Esophagus squamous epithelium (tissue), 5 donors: ENCODE results near the gene PLAAT1. TPM values are rescaled to one million over a fixed set of nuclear protein-coding genes. Genes with fewer than 3 reads are reported as not detected.

Experiments used
- DNase-seq: peaks from one replicate; lab custom pipeline; 2025; lab: John Stamatoyannopoulos, UW
- H3K27ac ChIP-seq, 4 donors: fragments of 200-600 bp; sonication (generic); one replicate each; pipeline ENCODE4 v1.5.1; 2016 to 2019; ENCODE audit warnings: mild to moderate bottlenecking in 1 of 4
- H3K27me3 ChIP-seq, 4 donors: fragments of 200-600 bp; sonication (generic); 1 replicate in 3 of 4; 2 replicates in 1 of 4; pipeline versions ENCODE4 v1.5.1 to v1.6.0; 2017 to 2021; ENCODE audit warnings: antibody characterized with exemption in 1 of 4
- H3K36me3 ChIP-seq, 3 donors: fragments of 200-600 bp; sonication (generic); one replicate each; pipeline ENCODE4 v1.5.1; 2016 to 2019
- H3K4me1 ChIP-seq, 3 donors: fragments of 200-600 bp; sonication (generic); one replicate each; pipeline ENCODE4 v1.5.1; 2017 to 2019
- H3K4me3 ChIP-seq, 4 donors: fragments of 200-600 bp; sonication (generic); 1 replicate in 3 of 4; 2 replicates in 1 of 4; pipeline ENCODE4 v1.5.1; 2016 to 2019; ENCODE audit warnings: mild to moderate bottlenecking in 2 of 4, moderate library complexity in 1 of 4
- H3K9me3 ChIP-seq, 3 donors: fragments of 200-600 bp; sonication (generic); one replicate each; pipeline ENCODE4 v1.5.1; 2016 to 2019
- CTCF ChIP-seq, 6 experiments: fragments of 450-650 bp in 4 of 6; fragments of 200-600 bp in 2 of 6; sonication (generic) in 2 of 6; IDR thresholded peaks; one replicate each; pipeline ENCODE4 v1.5.1; 2016 to 2019; ENCODE audit warnings: antibody characterized with exemption in 6 of 6, mild to moderate bottlenecking in 4 of 6, moderate library complexity in 4 of 6
- POLR2A ChIP-seq, 4 donors: fragments of 450-650 bp; IDR thresholded peaks; one replicate each; pipeline ENCODE4 v1.6.1; 2017; ENCODE audit warnings: antibody characterized with exemption in 4 of 4, mild to moderate bottlenecking in 4 of 4, moderate library complexity in 3 of 4
- WGBS, 2 donors: methylation state at CpG; one replicate each; pipeline ENCODE4 v1.1.5; 2018; 5-methylcytosine and 5-hydroxymethylcytosine counted together
- intact Hi-C: fragments of 100-400 bp; cut with DNase I; formaldehyde crosslinking; loops from one replicate; pipeline ENCODE4 v1.15.0; 2022
- total RNA-seq, 4 donors: library from RNA; depleted of rRNA; stranded (reverse); fragments of >200 nt; gene quantifications; one replicate each; pipeline ENCODE4 v1.1.0, GENCODE V29; 2016
- donor health status: DM: yes; HTN: yes; CAD: no.

Gene PLAAT1
- total RNA-seq, 4 donors from 2014 or later: 3.4 to 10.2 (median 5.9) TPM

DNA sequence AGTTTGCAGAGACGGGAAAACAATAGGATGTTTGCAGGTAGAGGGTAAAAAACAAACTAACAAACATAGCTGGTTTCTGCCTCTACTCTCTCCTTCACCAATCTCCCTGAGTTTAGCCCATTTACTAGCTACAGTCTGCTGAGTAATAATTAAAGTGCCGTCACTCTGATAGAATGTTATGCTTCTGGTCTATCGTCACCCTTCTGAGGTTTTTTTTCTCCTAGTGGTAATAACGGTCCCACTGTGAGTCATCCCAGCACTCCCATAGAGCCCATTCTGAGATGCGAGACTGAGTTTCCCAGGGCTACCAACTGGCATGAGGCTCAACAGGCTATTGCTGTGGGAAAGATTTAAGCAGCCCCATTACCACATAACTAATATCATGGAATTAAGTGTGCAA lies 56.4 kb downstream of the PLAAT1 start:
- Histone ChIP-seq H3K4me3 (no peak overlapping the region), H3K27ac (no peak overlapping the region)
- TF ChIP-seq POLR2A (IDR thresholded peaks at IDR 0.05) (no peak), CTCF (IDR thresholded peaks at IDR 0.05) (no peak)

GRCh38 chr3:193301433-193301832 lies 60.4 kb downstream of the PLAAT1 start:
- H3K4me3 ChIP-seq: no peak overlapping the region
- no peak for DNase-seq
- intact Hi-C loops: no loop called here
- H3K36me3 ChIP-seq: no peaks in the 10 kb centered on the region
- 28 to 35% methylated on average over 1 of the region's 1 CpG for WGBS, 2 donors
- TF ChIP-seq CTCF (IDR thresholded peaks at IDR 0.05) (no peak), POLR2A (IDR thresholded peaks at IDR 0.05) (no peak)
- H3K27ac ChIP-seq: no peak overlapping the region
- H3K27me3 ChIP-seq: peaks cover 0 to 21% (median 0%) of the 10 kb centered on the region in 4 donors
- H3K4me1 ChIP-seq: peaks cover 0 to 3% (median 0%) of the 10 kb centered on the region in 3 donors
- peaks cover 0 to 2% (median 0%) of the 10 kb centered on the region in 3 donors for H3K9me3 ChIP-seq

More for the DNA sequence above, 56.4 kb downstream of the PLAAT1 start:
- H3K27me3 ChIP-seq: peaks cover 0 to 11% (median 0%) of the 10 kb centered on the region in 4 donors
- no peaks in the 10 kb centered on the region for H3K36me3 ChIP-seq
- WGBS, 2 donors: 66 to 71% methylated on average over 3 to 5 of the region's 5 CpGs
- DNase-seq: no peak
- H3K4me1 ChIP-seq: peaks cover 0 to 9% (median 0%) of the 10 kb centered on the region in 3 donors
- intact Hi-C loops: no loop called here
- peaks cover 0 to 9% (median 0%) of the 10 kb centered on the region in 3 donors for H3K9me3 ChIP-seq

DNA sequence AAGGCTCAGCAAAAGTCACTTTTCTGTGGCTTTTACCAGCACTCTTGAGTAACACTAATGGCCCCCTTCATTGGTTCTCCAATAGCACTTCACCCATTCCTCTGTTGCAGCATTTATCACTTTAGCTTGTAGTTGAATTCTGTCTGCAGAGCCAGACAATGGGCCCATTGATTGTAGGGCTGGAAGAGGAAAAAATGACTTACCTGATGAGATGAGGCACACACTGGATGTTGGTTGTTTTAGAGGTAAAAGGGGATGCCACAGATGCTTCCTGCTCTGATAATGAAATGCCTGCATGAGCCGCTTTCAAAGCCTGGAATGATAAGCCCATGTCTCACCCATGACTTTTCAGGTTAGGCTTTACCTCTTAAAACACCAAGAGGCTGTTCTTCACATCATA lies 64.3 kb downstream of the PLAAT1 start:
- no peak for TF ChIP-seq CTCF (IDR thresholded peaks at IDR 0.05)
- TF ChIP-seq POLR2A (IDR thresholded peaks at IDR 0.05): no peak
- Histone ChIP-seq H3K9me3 (no peaks in the 10 kb centered on the region), H3K27me3 (peaks cover 0 to 29% (median 0%) of the 10 kb centered on the region in 4 donors), H3K36me3 (no peaks in the 10 kb centered on the region), H3K27ac (no peak overlapping the region), H3K4me1 (peaks cover 0 to 3% (median 0%) of the 10 kb centered on the region in 3 donors), H3K4me3 (no peak overlapping the region)
- 73 to 78% methylated on average over 1 of the region's 1 CpG for WGBS, 2 donors
- no peak for DNase-seq
- intact Hi-C loops: no loop called here

GRCh38 chr3:193310914-193311723 lies 70.1 kb downstream of the PLAAT1 start:
- Histone ChIP-seq H3K27ac (no peak overlapping the region), H3K36me3 (no peaks in the 10 kb centered on the region), H3K9me3 (no peaks in the 10 kb centered on the region), H3K27me3 (peaks cover 0 to 19% (median 0%) of the 10 kb centered on the region in 4 donors), H3K4me1 (no peaks in the 10 kb centered on the region), H3K4me3 (no peak overlapping the region)
- WGBS, 2 donors: 60 to 62% methylated on average over 6 of the region's 6 CpGs
- TF ChIP-seq CTCF (IDR thresholded peaks at IDR 0.05) (no peak), POLR2A (IDR thresholded peaks at IDR 0.05) (no peak)
- intact Hi-C loops: no loop called here
- no peak for DNase-seq
